HUES6 (cell line): Measurements from ENCODE around the gene TAF1B.
A peak's percentile ranks its signal among the peaks of the same experiment; 100 is the strongest.

ENCODE experiments used
- H3K27ac ChIP-seq: 2 replicates; pipeline ENCODE4 v1.7.0; 2013; ENCODE audit warnings: low read depth, mild to moderate bottlenecking, low read length, inconsistent platforms
- H3K27me3 ChIP-seq: 2 replicates; pipeline ENCODE4 v1.6.1; 2013; ENCODE audit warnings: low read length; ENCODE audit not compliant: control insufficient read depth, insufficient read depth
- H3K36me3 ChIP-seq: 2 replicates; pipeline ENCODE4 v1.6.1; 2013; ENCODE audit warnings: low read length; ENCODE audit not compliant: control insufficient read depth, insufficient read depth
- H3K4me1 ChIP-seq: 2 replicates; pipeline ENCODE4 v1.6.1; 2013; ENCODE audit warnings: low read length; ENCODE audit not compliant: control insufficient read depth, insufficient read depth
- H3K4me3 ChIP-seq: 2 replicates; pipeline ENCODE4 v1.5.1; 2013; ENCODE audit warnings: low read depth, low read length
- H3K9ac ChIP-seq: one replicate; pipeline ENCODE4 v1.6.1; 2013; ENCODE audit warnings: mild to moderate bottlenecking, low read length
- H3K9me3 ChIP-seq: 2 replicates; pipeline ENCODE4 v1.6.1; 2013; ENCODE audit warnings: low read depth, low read length; ENCODE audit not compliant: control insufficient read depth, insufficient read depth

TAF1B gene

DNA sequence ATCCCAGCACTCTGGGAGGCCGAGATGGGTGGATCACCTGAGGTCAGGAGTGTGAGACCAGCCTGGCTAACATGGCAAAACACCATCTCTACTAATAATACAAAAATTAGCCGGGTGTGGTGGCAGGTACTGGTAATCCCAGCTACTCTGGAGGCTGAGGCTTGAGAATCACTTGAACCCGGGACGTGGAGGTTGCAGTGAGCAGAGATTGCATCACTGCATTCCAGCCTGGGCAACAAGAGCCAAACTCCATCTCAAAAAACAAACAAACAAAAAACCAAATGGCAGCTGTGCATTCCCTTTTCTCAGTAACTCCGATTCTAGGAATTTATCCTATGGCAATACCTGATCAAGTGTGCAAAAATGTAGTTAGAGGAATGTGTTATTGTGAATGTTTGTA lies 103.5 kb downstream of the TAF1B start:
- Histone ChIP-seq H3K27me3 (peaks cover 36% of the 10 kb centered on the region), H3K9ac (no peak overlapping the region), H3K36me3 (no peaks in the 10 kb centered on the region), H3K9me3 (no peaks in the 10 kb centered on the region), H3K4me3 (no peak overlapping the region), H3K4me1 (peaks cover 9% of the 10 kb centered on the region), H3K27ac (no peak overlapping the region)

DNA sequence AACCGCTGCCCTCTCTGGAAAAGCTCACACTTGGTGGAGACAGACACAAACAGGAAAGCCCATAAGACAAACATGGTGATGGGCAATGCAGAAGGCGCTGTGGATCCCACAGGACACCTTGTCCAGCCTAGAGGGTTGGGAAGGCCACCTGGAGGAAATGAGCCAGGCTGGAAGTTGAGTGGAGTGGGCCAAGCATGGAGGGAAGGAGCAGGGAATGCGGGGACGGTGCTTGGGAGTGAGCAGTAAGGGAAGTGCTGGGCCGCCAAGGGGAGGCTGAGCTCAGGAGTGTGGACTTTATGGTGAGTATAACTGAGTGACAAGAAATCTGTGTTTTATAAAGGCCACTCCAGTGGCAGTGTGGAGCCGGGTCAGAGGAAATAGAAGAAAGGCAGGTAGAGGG lies 105.4 kb downstream of the TAF1B start:
- H3K4me3 ChIP-seq: no peak overlapping the region
- peaks cover 55% of the 10 kb centered on the region for H3K27me3 ChIP-seq
- H3K9ac ChIP-seq: no peak overlapping the region
- H3K27ac ChIP-seq: no peak overlapping the region
- 0 out of 2 replicates have a peak, but pooled peaks cover 4% of the 10 kb centered on the region for H3K4me1 ChIP-seq
- H3K36me3 ChIP-seq: no peaks in the 10 kb centered on the region
- no peaks in the 10 kb centered on the region for H3K9me3 ChIP-seq

GRCh38 chr2:9949239-9949991 lies 106.1 kb downstream of the TAF1B start:
- H3K27me3 ChIP-seq: peaks cover 62% of the 10 kb centered on the region
- no peak overlapping the region for H3K4me3 ChIP-seq
- no peak overlapping the region for H3K27ac ChIP-seq
- H3K9me3 ChIP-seq: no peaks in the 10 kb centered on the region
- H3K36me3 ChIP-seq: no peaks in the 10 kb centered on the region
- no peak overlapping the region for H3K9ac ChIP-seq
- 0 out of 2 replicates have a peak, but pooled peaks cover 4% of the 10 kb centered on the region for H3K4me1 ChIP-seq

DNA sequence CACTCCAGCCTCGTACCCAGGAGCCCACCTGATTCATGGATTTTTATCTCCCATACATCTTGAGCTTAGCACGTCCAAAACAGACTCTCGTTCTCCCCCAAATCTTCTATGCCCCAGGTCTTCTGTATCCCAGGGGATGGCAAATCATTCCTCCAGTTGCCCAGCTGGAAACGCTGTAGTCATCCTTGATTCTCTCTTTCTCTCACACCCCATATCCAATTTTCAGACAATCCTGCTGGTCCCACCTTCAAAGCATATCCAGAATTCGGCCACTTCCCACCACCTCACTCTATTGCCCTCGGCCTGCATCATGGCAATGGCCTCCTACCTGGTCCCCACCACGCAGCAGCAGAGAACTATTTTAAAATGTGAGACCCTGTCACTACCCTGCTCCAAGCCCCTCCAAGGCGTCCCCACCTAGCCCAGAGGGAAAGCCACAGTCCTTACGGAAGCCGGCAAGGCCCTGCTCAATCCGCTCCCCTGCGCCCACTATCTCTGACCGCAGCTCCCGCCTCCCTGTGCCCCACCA lies 106.8 kb downstream of the TAF1B start:
- Histone ChIP-seq H3K4me1 (0 out of 2 replicates have a peak, but pooled peaks cover 4% of the 10 kb centered on the region), H3K9me3 (no peaks in the 10 kb centered on the region), H3K9ac (no peak overlapping the region), H3K27ac (no peak overlapping the region), H3K36me3 (no peaks in the 10 kb centered on the region), H3K27me3 (peaks cover 68% of the 10 kb centered on the region), H3K4me3 (peak overlapping the region; percentile 77)

DNA sequence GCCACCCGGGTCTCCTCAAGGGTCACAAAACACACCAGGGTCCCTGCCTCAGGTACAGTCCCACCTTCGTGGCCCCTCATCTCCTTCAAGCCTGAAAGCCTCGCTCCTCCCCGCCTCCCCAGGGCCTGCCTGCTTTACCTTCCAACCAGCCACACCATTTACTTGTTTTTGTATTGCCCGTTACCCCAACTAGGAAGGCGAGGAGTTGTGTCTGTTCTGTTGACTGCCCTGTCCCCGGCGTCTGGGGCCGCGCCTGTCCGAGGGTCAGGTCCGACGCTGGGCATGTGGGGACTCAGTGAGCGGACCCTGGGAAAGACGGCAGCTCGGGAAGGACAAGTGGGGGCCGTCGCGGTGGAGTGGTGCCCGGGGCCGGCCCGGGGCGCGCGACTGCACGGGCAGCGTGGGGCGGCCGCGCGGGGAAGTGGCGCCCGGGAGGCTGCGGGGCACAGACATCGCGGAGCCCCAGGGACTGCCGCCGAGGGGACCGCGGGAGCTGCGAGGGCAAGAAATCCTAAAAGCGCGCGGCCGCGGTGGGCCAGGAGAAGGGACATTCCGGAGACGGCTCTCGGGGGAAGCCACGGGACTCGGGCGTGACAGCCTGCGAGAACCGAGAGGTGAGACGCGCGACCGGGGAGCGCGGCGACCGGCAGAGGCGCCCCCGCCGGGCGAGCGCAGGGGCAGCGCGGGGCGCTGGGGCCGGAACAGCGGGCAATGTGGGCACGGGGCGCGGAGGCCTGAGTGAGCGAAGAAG lies 107.4 kb downstream of the TAF1B start:
- H3K27me3 ChIP-seq: peaks cover 64% of the 10 kb centered on the region
- 0 out of 2 replicates have a peak, but pooled peaks cover 4% of the 10 kb centered on the region for H3K4me1 ChIP-seq
- no peaks in the 10 kb centered on the region for H3K9me3 ChIP-seq
- H3K36me3 ChIP-seq: no peaks in the 10 kb centered on the region
- no peak overlapping the region for H3K27ac ChIP-seq
- peak overlapping the region; percentile 77 for H3K4me3 ChIP-seq
- peak overlapping the region; percentile 37 for H3K9ac ChIP-seq

DNA sequence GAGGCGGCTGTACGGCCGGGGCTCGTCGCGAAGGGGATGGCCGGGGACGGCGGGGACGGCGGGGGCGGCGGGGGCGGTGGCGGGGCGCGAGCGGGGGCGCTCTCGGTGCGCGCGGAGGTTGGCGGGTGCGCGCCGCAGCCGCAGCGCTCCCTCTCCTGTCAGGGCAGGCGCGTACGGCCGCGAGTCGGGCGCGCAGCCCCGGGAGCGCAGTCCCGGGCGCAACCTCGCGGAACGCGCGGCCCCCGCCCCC lies 107.9 kb downstream of the TAF1B start:
- H3K9ac ChIP-seq: peak overlapping the region; percentile 37
- peaks cover 60% of the 10 kb centered on the region for H3K27me3 ChIP-seq
- H3K4me3 ChIP-seq: peak overlapping the region; percentile 77
- H3K36me3 ChIP-seq: no peaks in the 10 kb centered on the region
- H3K4me1 ChIP-seq: 0 out of 2 replicates have a peak, but pooled peaks cover 4% of the 10 kb centered on the region
- no peaks in the 10 kb centered on the region for H3K9me3 ChIP-seq
- no peak overlapping the region for H3K27ac ChIP-seq

- peak within 1 kb of the TSS; percentile 77 for H3K4me3 ChIP-seq
- H3K9ac ChIP-seq: peak within 1 kb of the TSS; percentile 37
- 0 out of 2 replicates have a peak, but pooled peaks cover 4% of the 10 kb centered on the region for H3K4me1 ChIP-seq
- H3K27ac ChIP-seq: no peak within 1 kb of the TSS
- H3K9me3 ChIP-seq: no peaks in the 10 kb centered on the region
- no peaks in the 10 kb centered on the region for H3K36me3 ChIP-seq
- peaks cover 60% of the 10 kb centered on the region for H3K27me3 ChIP-seq
Measured at GRCh38 chr2:9951522-9952285, 108.4 kb downstream of the TAF1B start, which contains the start of gene GRHL1. TSS of gene GRHL1 (plus strand) at chr2:9951693. CDS start at chr2:9951834, 141 bp downstream.

GRCh38 chr2:9952286-9952737 lies 109.0 kb downstream of the TAF1B start:
- H3K4me3 ChIP-seq: peak overlapping the region; percentile 68
- H3K4me1 ChIP-seq: 0 out of 2 replicates have a peak, but pooled peaks cover 4% of the 10 kb centered on the region
- H3K36me3 ChIP-seq: no peaks in the 10 kb centered on the region
- no peak overlapping the region for H3K9ac ChIP-seq
- no peak overlapping the region for H3K27ac ChIP-seq
- H3K27me3 ChIP-seq: peaks cover 60% of the 10 kb centered on the region
- no peaks in the 10 kb centered on the region for H3K9me3 ChIP-seq

- H3K9me3 ChIP-seq: no peaks in the 10 kb centered on the region
- H3K36me3 ChIP-seq: no peaks in the 10 kb centered on the region
- H3K27me3 ChIP-seq: peaks cover 60% of the 10 kb centered on the region
- H3K4me1 ChIP-seq: 0 out of 2 replicates have a peak, but pooled peaks cover 4% of the 10 kb centered on the region
- H3K9ac ChIP-seq: no peak overlapping the region
- no peak overlapping the region for H3K27ac ChIP-seq
- H3K4me3 ChIP-seq: no peak overlapping the region
Measured at GRCh38 chr2:9952856-9953503, 109.7 kb downstream of the TAF1B start.

DNA sequence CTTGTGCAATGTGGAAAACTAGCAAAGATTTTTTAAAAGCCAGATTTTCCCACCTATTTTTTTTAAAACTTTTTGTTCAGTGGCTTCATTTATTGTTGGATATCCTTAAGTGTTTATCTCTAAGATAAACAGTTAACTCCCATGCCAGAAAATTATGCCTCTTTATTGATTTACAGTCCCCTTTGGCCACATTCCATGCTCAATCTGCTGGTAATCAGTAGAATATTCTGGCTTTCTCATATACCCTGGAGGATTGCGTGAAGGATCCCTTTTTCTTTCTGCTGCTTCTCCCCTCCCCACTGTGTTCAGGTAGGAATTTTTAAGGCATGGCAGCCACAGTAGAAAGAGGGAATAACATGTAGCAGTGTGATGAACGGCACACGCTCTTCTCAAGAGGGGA lies 110.9 kb downstream of the TAF1B start:
- no peak overlapping the region for H3K9ac ChIP-seq
- H3K4me3 ChIP-seq: no peak overlapping the region
- 0 out of 2 replicates have a peak, but pooled peaks cover 4% of the 10 kb centered on the region for H3K4me1 ChIP-seq
- H3K36me3 ChIP-seq: no peaks in the 10 kb centered on the region
- no peaks in the 10 kb centered on the region for H3K9me3 ChIP-seq
- H3K27me3 ChIP-seq: peaks cover 54% of the 10 kb centered on the region
- H3K27ac ChIP-seq: no peak overlapping the region
